ENCODE data around the gene FAM168B.
"Not testable (repeated sequence)": the region's sequence is repeated elsewhere in the genome, so short reads cannot be mapped to it uniquely, and the experiment has no call there.

FAM168B gene, protein sequence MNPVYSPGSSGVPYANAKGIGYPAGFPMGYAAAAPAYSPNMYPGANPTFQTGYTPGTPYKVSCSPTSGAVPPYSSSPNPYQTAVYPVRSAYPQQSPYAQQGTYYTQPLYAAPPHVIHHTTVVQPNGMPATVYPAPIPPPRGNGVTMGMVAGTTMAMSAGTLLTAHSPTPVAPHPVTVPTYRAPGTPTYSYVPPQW

DNA sequence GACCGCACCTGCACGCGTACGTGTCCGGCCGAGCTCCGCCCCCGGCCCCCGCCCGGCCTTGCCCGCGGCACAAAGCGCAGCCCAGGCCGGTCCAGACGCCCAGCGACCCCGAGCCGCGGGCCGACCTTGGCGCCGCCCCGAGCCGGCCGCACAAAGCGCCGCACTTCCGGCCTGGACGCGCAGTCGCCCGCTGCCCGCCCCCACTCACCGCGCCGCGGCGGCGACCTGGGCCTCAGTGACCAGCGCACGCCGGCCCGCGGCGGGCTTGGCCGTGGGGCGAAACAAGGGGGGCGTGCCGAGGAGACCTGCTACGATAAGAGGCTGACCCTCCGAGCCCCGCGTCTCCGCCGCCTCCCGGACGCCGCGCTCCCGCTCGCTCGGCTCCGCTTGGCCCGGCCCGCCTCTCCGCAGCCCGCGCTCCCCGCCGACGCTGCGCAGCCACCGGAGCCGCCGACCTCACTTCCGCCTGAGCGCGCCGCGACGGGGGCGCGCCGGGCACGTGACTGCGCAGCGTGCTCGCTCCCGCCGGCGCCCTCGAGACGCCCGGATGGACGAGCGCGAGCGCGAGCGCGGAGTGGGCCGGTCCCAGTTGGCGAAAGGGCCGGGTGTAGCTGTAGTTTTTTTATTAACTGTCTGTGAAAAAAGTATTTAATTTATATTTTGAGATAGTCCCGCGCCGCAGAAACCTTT is at the start of gene FAM168B:
FAM168B (minus strand) TSS at position 455 of the 690 bp plus-strand sequence. CDS start 10,814 bp downstream, outside the sequence.
- DNase-seq = peak; percentile 89

DNA sequence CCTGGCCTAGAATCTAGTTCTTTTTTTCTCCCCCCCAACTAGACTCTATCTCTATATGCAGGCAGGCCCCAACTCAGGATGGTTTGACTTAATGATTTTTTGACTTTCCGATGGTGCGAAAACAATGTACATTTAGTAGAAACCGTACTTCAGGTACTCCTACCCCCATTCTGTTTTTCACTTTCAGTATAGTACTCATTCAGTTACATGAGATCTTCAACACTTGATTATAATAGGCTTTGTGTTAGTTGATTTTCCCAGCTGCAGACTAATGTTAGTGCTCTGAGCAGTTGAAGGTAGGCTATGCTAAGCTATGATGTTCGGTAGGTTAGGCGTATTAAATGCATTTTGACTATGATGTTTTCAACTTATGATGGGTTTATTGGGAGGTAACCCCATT is 49.6 kb upstream of the FAM168B start:
- DNase-seq = no peak

DNA sequence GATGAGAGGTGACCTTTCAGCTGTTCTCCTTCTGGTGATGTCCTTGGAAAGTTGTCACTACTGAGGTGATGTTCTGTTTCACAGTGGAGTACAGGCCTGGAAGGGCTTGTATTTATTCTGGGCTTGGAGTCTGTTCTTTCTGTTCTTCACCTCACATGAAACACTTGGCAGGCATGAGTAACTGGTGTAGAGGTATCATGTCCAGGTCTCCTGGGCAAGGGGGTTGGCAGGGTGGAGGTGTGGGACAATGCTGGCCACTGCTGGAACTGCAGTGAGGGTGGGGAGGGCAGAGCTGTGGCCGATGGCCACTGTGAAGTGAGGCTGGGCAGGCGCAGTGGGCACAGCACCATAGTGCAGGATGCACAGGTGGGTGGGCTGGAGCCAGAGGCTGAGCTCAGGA is 47.3 kb upstream of the FAM168B start:
- DNase-seq = no peak

DNA sequence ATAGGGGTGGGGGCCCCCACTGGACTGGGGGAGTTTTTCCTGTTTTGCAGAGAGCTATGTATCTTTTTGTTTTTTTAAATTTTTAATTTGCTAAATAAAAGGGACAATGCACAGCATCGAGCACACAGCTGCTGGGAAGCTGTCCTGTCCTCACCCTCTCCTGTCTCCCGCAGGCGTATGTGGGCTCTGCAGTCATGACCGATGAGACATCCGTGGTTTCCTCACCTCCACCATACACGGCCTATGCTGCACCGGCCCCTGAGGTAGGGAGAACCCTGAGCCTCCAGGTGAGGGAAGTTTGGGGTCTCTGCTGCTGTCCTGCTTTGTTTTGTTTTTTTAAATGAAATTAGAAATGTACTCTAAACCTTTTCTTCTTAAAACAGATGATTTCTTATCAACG is 39.5 kb upstream of the FAM168B start:
- DNase-seq = no peak

DNA sequence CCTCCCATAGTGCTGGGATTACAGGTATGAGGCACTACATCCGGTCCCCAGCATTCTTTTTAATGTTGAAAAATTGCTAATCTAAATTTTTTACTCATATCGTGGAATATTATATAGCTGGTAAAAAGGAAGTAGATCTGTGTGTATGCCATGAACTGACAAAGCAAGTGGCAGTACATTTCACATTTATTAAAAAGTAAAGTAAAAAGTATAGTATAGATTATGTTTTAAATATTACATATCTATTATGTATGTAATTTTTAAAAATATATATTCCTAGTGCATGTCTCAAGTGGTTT is 37.0 kb upstream of the FAM168B start:
- no peak for DNase-seq

DNA sequence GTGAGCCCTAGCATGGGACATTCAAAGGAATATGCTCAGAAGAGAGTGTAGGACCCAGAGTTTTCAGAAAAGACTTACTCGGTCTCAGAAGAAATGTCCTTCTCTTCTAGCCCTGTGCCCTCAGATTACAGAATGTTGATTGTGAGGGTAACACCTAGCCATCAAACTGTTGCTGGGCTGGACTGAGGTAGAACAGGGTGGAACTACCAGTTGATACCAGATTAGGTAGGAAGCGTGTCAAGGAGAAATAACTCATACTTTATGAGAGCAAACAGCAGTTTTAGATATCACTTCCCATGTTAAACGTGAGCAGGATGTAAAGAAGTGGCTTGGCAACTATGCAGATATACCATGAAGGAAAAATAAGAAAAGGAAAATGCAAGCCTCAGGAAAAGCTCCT is 34.7 kb upstream of the FAM168B start:
- no peak for DNase-seq

DNA sequence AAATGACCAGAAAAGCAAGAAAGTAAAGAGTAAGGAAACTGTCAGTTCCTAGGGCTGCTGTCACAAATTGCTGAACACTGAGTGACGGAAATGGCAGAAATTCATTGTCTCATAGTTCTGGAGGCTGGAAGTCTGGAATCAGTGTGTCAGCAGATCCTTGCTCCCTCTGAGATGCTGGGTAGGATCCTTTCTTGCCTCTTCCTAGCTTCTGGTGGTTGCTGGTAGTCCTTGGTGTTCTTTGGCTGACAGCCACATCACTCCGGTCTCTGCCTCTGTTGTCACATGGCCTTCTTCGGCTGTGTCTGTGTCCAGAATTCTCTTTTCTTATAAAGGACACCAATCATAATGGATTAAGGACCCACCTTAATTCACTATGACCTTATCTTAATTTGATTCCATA is 33.8 kb upstream of the FAM168B start:
- DNase-seq = no peak

DNA sequence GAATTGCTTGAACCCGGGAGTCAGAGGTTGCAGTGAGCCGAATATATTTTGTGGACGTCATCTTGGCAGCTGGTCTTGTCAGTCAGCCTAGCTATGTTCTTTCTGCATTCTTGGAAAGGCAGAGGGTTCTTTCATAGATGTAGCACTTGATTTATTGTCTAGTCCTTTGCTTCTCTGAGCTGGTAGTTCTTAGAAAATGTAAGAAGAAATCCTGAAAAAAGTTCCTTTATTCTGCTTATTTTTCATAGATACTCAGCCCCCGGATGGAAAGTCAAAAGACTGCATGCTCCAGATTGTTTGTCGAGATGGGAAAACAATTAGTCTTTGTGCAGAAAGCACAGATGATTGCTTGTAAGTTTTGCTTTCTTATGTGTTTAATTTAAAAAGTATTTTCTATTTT is 33.2 kb upstream of the FAM168B start:
- DNase-seq = no peak

DNA sequence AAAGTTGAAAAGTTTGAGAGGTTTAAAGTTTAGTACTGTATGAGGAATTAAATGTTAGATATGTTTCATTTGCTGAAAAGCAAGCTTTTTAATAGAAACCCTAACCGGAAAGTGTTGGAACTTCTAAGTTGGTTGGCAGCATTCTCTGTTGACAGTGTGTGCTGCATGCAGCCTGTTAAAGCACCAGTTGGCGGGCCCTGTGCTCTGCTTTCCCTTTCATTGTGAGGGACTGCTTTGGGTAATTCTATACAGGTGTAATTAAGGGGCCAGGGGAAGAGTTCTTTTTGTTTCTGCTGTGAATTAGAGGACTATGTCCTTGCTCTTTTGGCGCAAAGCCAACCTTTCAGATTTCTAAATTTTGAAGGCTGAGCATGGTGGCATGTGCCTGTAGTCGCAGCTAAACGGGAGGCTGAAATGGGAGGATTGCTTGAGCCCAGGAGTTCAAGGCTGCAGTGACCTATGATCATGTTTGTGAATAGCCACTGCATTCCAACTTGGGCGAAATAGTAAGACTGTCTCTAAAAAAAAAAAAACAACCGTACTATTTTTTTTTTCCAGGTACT is 32.0 kb upstream of the FAM168B start:
- no peak for DNase-seq

DNA sequence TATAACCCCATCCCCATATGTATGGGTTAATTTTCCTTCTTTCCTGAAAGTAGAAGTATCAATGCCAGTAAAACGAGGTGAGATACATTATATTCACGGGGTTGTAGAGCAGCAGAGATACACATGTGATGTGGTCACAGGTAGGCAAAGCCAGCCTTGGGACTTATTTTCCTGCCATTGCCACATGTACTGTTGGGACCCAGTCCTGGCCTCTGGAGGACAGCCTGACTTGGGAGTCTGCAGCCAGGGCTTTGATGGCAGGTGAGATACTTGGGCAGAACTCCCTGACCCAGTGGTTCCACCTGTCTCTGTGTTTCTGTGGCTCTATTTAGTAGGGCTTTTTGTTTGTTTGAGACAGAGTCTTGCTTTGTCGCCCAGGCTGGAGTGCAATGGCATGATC is 29.9 kb upstream of the FAM168B start:
- no peak for DNase-seq

DNA sequence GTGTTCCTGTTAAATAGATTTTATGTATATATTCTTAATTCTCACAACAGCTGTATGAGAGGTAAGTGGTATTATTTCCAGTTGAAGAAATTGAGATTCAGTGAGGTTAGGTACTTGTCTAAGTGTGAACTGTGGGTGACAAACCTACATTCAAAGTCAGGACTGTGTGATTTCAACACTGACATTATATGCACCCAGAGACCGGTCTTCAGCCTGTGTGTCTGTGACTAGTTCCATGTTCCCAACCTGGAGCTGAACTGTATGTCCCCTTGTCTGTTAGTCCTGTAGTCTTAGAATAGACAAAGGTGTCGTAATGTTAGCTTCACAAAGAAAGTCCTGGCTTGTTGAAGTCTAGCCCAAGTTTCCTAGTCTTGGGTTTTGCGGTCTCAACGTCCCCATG is 29.2 kb upstream of the FAM168B start:
- DNase-seq = no peak

DNA sequence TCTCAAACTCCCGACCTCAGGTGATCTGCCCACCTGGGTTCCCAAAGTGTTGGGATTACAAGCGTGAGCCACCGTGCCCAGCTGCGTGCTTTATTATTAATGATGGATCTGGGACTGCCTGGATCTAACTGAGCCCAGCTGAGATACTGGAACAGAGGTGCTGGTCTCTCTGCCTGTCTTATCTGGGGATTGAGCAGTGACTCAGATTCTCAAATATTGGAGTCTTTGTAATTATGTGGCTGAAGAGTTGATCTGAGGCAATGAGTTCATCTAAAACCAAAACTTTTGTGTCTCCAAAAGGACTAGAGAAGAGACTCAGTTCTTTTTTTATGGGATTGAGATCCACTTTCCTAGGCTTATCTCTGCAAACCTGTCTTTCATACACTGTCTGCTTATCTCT is 28.2 kb upstream of the FAM168B start:
- DNase-seq = no peak

DNA sequence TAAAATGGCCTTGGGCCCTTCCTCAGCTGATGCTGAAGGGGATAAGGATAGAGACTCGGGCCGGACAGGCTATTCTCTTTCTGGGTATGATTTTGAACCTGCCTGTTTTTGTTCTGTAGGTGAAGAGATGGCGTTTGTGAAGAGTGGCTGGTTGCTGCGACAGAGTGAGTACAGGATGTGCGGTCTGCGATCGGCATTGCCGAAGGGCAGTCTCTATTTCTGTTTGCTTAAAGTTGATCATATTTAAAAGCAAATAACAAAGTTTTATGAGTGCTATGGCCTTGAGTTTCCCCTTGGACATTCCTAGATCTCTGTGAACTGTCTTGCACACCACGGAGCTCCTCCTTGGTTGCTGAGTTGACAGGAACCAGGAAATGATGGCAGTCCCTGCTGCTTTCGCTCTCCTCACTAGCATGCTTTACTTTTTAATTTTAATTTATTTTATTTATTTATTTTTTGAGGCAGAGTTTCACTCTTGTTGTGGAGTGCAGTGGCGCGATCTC is 27.6 kb upstream of the FAM168B start:
- DNase-seq = no peak

DNA sequence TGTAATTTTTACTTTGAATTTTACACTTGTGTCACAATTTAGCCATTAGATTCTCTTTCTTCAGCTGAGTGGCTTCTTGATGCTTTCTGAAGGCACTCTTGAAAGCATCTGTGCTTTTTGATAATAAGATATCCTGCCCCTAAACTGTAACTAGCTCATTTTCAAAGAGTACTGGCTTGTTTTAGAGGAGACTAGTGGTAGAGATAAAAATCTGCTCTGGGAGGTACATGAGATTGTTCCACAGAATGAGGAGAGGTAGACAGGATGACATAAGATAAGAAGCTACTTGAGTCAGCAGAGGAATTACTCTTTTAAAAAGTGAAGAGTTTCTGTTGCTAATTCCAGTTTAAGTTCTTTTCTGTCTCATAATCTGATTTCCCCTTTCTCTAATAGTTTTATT is 22.5 kb upstream of the FAM168B start:
- no peak for DNase-seq

DNA sequence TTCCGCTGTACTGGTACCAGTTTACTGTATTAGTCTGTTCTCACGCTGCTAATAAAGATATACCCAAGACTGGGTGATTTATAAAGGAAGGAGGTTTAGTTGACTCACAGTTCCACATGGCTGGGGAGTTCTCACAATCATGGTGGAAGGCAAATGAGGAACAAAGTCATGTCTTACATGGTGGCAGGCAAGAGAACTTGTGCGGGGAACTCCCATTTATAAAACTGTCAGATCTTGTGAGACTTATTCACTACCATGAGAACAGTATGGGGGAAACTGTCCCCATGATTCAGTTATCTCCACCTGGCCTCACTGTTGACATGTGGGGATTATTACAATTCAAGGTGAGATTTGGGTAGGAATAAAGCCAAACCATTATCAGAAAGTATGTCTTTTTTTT is 21.7 kb upstream of the FAM168B start:
- DNase-seq = not testable (repeated sequence)

DNA sequence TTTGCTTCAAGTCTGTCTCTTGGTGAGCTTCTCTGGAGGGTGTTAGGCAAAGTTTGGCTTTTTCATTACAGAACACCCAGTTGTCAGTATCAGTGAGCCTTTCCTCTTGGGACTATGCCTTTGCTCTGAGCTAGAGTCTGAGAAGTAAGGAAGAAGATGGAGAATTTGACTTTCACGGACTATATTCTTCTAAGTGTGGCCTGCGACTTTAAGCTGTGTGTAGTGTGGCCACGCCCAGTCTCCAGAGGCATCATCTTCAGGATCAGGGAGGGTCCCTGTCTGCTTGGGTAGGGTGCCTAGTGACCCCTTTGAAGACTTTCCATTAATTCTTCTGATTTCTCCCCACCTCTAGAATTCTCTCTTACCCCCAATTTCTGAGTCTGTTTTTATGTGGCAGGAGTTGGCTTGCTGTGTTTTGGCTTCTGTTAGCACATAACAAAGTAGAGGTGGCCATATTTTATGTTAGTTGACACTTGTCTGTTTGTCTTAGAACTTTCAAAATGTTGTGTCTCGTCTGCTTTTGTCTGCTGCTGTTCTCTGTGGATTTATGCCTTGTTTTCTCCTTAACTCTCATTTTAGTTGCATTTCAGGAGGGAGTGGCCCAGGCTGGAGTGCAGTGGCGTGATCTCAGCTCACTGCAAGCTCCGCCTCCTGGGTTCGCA is 20.4 kb upstream of the FAM168B start:
- DNase-seq = no peak

DNA sequence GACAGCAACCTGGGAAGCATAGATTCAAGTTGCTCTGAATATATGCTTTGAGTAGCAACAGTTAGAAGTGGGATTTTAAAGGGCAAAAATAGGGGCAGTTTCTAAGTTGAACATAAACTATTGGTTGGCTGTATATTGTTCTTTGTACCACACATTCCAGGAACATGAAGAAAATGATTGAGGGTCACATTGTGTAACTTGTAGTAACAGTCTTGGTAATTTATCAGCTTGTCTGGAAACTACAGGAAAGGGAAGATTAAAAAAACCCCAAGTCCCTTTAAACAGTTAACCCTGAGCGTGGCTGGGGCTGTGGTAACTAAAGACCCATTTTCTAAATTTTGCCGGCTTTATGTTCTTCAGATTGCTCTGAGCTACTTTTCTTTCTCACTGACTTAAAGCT is 19.3 kb upstream of the FAM168B start:
- DNase-seq = no peak

DNA sequence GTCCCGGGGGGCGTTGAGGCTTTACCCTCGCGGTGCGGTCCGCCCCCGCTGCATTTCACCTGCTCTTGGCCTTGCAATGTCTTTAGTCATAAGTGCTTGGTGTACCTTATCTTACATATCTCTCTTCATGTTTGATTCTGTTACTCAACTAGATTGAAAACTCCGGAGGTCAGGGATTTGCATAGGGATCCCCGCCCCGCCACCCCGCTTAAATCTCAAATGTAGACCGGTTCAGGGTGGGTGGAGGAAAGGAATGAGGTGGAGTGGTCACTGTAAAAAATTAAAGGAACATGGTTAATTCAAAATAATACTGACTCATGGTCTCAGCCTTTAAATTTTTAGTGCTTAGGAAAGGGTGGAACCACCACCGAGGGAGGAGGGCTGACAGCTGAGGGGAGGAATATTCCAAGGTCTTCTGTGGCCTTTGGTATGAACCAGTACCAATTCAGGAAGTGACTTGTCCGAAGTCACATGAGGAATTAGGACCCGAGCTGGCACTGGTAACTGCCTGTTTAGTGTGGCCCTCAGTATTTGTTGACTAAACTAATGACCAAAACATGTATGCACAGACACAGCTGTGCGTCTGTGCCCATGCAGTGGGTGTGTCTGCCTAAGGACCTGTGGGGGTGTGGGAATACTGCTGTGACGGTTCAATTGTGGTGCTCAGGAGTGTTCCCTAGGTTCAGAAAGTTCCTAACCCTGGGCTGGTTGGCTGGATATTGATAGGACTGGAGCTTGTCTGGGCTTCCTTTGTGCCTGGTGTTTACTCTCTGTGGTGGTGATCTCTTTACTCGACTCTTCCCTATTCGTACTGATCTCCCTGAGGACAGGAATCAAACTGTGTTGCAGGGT is 12.9 kb upstream of the FAM168B start:
- DNase-seq = peak; percentile 52

DNA sequence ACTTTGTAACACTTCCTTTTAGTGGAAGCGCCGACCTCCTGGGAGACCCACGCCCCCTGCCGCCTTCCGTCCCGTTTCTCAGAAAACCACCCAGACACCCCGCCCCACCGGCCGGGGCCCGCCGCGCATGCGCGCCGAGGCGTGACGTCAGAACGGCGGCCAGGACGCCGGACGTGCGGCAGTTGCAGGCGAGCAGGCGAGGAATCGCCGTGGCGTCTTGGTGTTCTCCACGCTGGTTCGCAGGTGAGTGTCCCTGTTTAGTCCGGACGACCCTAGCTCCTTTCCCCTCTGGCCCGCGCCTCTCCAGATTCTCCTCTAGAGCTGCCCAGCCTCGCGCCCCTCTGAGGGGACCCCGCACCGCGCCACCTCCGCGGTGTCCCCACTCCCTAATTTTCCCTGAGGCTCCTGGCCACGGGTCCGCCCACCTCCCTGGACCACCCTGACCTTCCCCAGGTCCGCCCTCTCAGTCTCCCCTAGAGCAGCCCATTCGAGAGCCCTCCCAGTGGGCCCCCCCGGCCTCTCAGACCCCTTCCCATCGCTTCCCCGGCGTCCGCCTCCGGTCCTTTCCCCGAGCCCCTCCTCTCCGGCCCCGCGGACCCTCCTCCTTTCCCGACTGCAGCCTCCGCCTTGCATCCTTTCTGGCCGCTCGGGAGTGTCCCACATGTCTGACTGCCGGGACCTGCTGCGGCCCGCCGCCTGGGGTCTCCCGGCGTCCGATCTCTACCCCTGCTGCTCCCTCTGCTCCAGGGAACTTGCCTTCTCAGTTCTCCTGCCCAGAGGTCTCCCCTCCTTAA is 12.1 kb upstream of the FAM168B start, which contains the start of gene PLEKHB2:
PLEKHB2 (plus strand) TSS at position 181 of the 794 bp plus-strand sequence. CDS start 15,606 bp downstream, outside the sequence.
- peak; percentile 90 for DNase-seq

DNA sequence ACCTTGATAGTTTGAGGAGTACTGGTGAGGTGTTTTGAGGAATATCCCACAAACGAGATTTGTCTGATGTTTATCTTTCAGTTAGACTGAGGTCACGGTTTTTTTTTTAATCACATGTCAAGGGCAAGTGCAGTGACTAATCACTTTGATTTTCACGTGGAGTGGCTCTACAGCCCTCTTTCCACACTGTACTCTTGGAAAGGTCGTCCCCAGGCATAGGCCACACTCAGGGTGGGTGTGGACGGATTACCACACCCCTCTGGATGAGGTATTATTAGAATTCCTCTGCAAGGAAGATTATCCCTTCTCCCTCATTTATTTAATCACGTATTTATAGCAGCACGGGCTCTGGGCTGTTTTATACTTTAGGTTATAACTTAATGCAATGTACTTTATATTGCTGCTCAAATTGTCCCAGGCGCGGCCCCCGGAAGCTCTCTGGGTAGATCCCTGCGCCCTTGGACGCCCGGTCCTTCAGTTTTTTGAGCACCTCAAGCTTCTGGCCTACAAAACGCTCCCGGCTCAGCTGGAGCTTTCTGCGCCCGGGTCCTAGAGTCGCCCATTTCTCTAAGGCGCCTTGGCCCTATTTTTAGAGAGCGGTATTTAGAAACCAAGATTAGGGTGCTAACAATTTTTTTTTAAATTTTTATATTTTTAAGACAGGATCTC is 11.4 kb upstream of the FAM168B start:
- DNase-seq = peak; percentile 41

DNA sequence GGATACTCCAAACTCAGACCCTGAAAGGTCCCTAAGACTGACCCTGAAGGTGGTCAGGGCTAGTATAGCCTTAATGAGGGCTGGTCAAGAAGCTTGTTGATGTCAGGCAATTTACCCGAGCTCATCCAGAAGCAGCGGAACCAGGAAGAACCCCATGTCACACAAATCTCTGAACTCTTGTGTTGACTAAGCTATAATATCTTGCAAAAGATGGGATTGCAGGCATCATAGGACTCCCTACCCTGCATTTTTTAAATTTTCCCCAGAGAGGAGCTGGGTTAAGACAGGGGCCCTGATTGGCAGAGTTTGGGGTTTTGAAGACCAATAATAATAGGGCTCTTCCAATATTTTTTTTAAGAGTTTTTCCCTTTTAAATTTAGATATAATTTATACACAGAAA is 9.9 kb upstream of the FAM168B start:
- no peak for DNase-seq
